Measurements from ENCODE around the gene RBM48.

RBM48 gene

GRCh38 chr7:92569137-92569536 lies 40.5 kb downstream of the RBM48 start:
- Histone ChIP-seq H3K27me3 (ENCODE audit: control insufficient read depth, insufficient read depth, low read length, poor library complexity, severe bottlenecking) (no peaks in the 10 kb centered on the region), H3K36me3 (ENCODE audit: control insufficient read depth, insufficient read depth, low read length) (peaks cover 18% of the 10 kb centered on the region), H3K4me1 (ENCODE audit: control insufficient read depth, insufficient read depth, low read length) (no peaks in the 10 kb centered on the region), H3K4me3 (ENCODE audit: insufficient read depth, low read depth, low read length) (no peak overlapping the region), H3K27ac (ENCODE audit: insufficient read depth, low read depth, low read length, poor library complexity, severe bottlenecking) (no peak overlapping the region), H3K9me3 (ENCODE audit: control insufficient read depth, low read length) (no peaks in the 10 kb centered on the region)
- 98 to 99% methylated on average over 2 to 3 of the region's 4 CpGs for WGBS, 2 experiments

GRCh38 chr7:92576296-92576695 lies 47.7 kb downstream of the RBM48 start:
- Histone ChIP-seq H3K27ac (ENCODE audit: insufficient read depth, low read depth, low read length, poor library complexity, severe bottlenecking) (no peak overlapping the region), H3K36me3 (ENCODE audit: control insufficient read depth, insufficient read depth, low read length) (peaks cover 46% of the 10 kb centered on the region), H3K4me3 (ENCODE audit: insufficient read depth, low read depth, low read length) (no peak overlapping the region), H3K27me3 (ENCODE audit: control insufficient read depth, insufficient read depth, low read length, poor library complexity, severe bottlenecking) (no peaks in the 10 kb centered on the region), H3K4me1 (ENCODE audit: control insufficient read depth, insufficient read depth, low read length) (no peaks in the 10 kb centered on the region), H3K9me3 (ENCODE audit: control insufficient read depth, low read length) (no peaks in the 10 kb centered on the region)
- 90 to 96% methylated on average over 3 of the region's 3 CpGs for WGBS, 2 experiments

- Histone ChIP-seq H3K27me3 (ENCODE audit: control insufficient read depth, insufficient read depth, low read length, poor library complexity, severe bottlenecking) (no peaks in the 10 kb centered on the region), H3K4me3 (ENCODE audit: insufficient read depth, low read depth, low read length) (no peak overlapping the region), H3K36me3 (ENCODE audit: control insufficient read depth, insufficient read depth, low read length) (peaks cover 15% of the 10 kb centered on the region), H3K4me1 (ENCODE audit: control insufficient read depth, insufficient read depth, low read length) (no peaks in the 10 kb centered on the region), H3K27ac (ENCODE audit: insufficient read depth, low read depth, low read length, poor library complexity, severe bottlenecking) (no peak overlapping the region), H3K9me3 (ENCODE audit: control insufficient read depth, low read length) (no peaks in the 10 kb centered on the region)
- no CpG with 5 or more reads among the region's 1 CpG for WGBS, 2 experiments
Observed at GRCh38 chr7:92582948-92583347, 54.4 kb downstream of the RBM48 start.

- Histone ChIP-seq H3K36me3 (ENCODE audit: control insufficient read depth, insufficient read depth, low read length) (peaks cover 3% of the 10 kb centered on the region), H3K27me3 (ENCODE audit: control insufficient read depth, insufficient read depth, low read length, poor library complexity, severe bottlenecking) (no peaks in the 10 kb centered on the region), H3K4me1 (ENCODE audit: control insufficient read depth, insufficient read depth, low read length) (no peaks in the 10 kb centered on the region), H3K4me3 (ENCODE audit: insufficient read depth, low read depth, low read length) (no peak overlapping the region), H3K27ac (ENCODE audit: insufficient read depth, low read depth, low read length, poor library complexity, severe bottlenecking) (no peak overlapping the region), H3K9me3 (ENCODE audit: control insufficient read depth, low read length) (no peaks in the 10 kb centered on the region)
Observed at GRCh38 chr7:92584953-92585352, 56.4 kb downstream of the RBM48 start.

- Histone ChIP-seq H3K4me3 (ENCODE audit: insufficient read depth, low read depth, low read length) (no peak overlapping the region), H3K27ac (ENCODE audit: insufficient read depth, low read depth, low read length, poor library complexity, severe bottlenecking) (no peak overlapping the region), H3K27me3 (ENCODE audit: control insufficient read depth, insufficient read depth, low read length, poor library complexity, severe bottlenecking) (peaks cover 11% of the 10 kb centered on the region)
Observed at GRCh38 chr7:92586403-92586802, 57.8 kb downstream of the RBM48 start.

GRCh38 chr7:92586841-92587240 lies 58.2 kb downstream of the RBM48 start:
- Histone ChIP-seq H3K4me1 (ENCODE audit: control insufficient read depth, insufficient read depth, low read length) (no peaks in the 10 kb centered on the region), H3K27ac (ENCODE audit: insufficient read depth, low read depth, low read length, poor library complexity, severe bottlenecking) (no peak overlapping the region), H3K27me3 (ENCODE audit: control insufficient read depth, insufficient read depth, low read length, poor library complexity, severe bottlenecking) (peaks cover 15% of the 10 kb centered on the region), H3K36me3 (ENCODE audit: control insufficient read depth, insufficient read depth, low read length) (no peaks in the 10 kb centered on the region), H3K9me3 (ENCODE audit: control insufficient read depth, low read length) (no peaks in the 10 kb centered on the region), H3K4me3 (ENCODE audit: insufficient read depth, low read depth, low read length) (no peak overlapping the region)
- WGBS, 2 experiments = 93 to 95% methylated on average over 4 of the region's 4 CpGs

More at GRCh38 chr7:92586403-92586802, 57.8 kb downstream of the RBM48 start:
- Histone ChIP-seq H3K36me3 (ENCODE audit: control insufficient read depth, insufficient read depth, low read length) (no peaks in the 10 kb centered on the region), H3K4me1 (ENCODE audit: control insufficient read depth, insufficient read depth, low read length) (no peaks in the 10 kb centered on the region), H3K9me3 (ENCODE audit: control insufficient read depth, low read length) (no peaks in the 10 kb centered on the region)
